ELR (cell line): ENCODE data around the gene CD164L2.

Experiments used
- DNase-seq: peaks from one replicate; pipeline ENCODE4 v3.0.0-alpha.2; 2015; ENCODE audit warnings: low read depth

CD164L2 gene

GRCh38 chr1:27346991-27347624, 36.0 kb downstream of the CD164L2 start:
- DNase-seq: peak; percentile 48

- no peak for DNase-seq
These were observed 36.8 kb downstream of the CD164L2 start for GRCh38 chr1:27346357-27346756.

DNA sequence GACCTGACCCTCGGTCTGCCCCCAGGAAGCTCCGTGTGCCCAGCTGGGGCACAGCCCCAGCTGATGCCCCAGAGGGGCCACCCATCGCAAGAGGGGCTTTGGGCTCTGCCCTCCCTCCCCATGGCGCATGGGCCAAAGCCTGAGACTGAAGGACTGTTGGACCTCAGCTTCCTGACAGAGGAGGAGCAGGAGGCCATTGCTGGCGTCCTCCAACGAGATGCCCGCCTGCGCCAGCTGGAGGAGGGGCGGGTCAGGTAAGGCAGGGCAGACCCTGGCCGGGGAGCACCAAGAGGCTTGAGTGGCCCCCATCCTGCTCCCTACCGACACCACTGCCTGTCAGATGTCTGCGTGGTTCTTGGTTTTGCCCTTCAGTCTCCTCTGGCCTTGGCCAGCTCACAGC, 37.9 kb downstream of the CD164L2 start:
- DNase-seq: no peak

- DNase-seq: no peak
These were observed 39.5 kb downstream of the CD164L2 start for GRCh38 chr1:27343639-27344025.

DNA sequence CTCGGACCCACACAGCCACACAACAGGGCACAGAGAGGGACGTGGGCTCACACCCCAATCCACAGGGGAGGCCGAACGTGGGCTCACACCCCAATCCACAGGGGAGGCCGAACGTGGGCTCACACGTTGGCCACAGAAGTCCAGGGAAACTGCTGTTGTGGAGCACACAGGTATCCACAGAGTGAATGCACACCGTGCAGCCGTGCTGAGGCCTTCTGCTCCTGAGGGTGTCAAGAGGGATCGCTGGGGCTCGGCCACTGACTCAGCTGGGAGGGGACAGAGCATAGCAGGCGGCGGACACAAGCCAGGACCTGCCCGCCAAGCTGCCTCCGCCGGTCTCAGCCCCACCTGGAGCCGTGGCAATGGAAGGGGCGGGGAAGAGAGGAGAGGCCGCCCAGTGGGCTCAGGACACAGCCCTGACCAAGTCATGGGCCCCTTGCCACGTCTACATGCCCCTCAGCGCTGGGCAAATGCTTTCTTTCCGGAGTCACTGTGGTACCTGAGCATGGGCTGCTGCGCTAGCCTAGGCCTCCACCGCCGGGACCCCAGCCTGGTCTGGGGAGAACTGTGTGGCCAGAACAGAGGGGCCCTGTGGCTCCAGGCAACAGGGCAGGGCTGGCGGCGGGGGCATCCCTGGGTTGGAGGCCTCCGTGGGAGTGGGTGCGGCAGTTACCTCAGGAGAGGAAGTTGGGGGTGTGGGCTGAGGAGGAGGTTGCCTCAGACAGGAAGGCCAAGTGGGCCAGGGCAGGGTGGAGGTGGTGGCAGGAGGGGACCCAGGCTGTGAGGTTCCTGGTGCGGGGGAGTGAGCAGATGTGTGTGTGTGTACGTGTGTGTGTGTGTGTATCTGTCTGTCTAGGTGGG, 40.1 kb downstream of the CD164L2 start:
- DNase-seq: no peak

DNA sequence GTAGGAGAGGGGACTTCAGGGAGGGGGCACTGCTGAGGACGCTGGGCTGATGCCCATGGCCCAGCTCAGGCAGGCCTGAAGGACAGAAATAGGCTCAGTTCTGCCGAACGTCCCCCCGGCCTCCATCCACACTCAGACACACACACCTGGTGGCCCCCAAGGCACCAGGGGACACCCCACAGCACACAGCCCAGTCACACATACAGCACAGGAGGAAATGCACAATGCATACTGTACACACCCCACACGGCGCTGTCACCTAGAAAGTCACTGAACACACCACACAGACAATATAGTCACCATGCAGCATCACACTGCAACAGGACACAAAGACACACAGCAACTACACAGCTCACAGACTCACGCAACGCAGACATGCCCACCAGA, 40.7 kb downstream of the CD164L2 start:
- no peak for DNase-seq

- peak; percentile 76 for DNase-seq
These were observed 41.4 kb downstream of the CD164L2 start, which contains the start of gene SYTL1 for GRCh38 chr1:27341525-27342252. Gene SYTL1 (plus strand): TSS chr1:27342022. CDS start chr1:27345335, 3,313 bp downstream.

GRCh38 chr1:27339213-27339612, 43.9 kb downstream of the CD164L2 start:
- no peak for DNase-seq

DNA sequence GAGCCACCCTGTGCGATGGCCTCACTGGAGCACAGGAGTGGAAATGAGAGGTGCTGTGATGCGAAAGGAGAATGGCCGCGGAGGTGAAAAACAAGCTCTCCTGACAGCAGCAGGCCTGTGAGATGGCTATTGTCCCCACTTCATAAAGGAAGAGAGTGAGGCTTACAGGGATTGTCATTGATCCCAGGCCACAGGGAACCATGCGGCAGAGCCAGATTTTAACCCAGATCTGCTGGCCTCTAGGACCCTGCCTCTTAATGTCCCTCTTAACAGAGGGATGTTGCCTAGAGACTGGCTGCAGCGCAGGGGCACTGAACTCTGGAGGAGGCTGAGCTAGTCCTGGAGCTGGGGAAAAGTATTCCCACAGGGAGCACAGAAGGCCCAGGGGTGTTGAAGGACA, 44.4 kb downstream of the CD164L2 start:
- DNase-seq: no peak

DNA sequence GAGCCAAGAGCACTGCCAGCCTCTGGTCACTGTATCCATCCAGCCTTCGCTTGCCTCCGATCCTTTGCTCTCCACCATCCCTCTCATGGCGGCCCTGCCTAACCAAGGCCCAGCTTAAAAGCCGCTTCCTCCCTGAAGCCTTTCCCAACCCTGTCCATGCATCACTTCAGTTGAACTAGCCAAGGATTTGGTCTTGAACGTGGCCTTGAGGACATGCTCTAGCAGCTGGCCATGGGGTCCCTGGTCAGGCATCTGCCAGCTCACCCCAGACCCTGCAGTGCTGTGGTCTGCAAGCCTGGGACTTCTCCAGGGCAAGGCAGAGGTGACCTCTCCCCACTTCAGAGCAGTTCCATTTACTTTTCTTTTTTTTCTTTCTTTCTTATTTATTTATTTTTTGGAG, 46.4 kb downstream of the CD164L2 start:
- DNase-seq: no peak

DNA sequence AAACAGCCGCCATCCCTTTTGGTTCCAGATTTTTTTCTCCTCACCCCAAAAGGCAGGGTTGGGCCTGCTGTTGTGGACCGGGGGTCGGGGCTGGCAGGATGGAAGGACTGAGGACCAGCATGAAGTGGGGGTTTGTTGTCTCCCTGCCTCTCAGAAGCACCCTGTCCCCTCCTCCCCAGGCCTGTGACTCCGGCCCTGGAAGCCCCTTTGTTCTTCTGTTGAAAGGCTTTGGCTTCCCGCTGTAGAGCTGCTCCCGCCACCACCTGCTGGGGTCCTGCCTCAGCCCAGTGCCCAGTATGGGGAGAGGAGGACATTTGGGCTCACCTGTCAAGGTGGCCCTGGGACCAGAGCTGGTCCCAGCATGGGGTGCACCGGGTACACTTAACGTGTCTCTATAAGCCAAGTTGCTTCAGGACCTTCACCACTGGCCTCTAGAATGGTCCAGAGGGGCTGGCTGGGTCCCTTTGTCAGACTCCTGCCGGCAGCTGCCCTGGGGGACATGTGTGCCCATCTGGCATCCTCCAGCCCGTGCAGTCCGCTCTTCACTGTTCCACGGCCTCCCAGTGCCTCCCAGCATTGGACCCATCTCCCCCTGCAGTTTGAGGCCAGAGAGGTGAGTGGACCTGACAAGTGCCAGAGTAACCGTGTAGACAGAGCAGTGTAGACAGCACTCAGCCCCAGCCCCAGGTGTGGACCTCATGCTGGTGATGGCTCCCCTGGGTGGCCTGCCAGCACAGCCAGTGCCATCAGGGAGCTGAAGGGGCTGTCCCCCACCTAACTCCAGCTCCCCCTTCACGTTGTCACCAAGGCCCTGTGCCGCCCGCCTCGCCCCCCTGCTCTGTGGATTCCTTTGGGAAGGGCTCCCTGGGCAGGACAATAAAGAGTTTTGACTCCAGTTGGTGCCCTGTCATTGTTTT, 47.4 kb downstream of the CD164L2 start:
- no peak for DNase-seq

GRCh38 chr1:27333717-27334279, 49.3 kb downstream of the CD164L2 start:
- DNase-seq: no peak

- DNase-seq: peak; percentile 55
These were observed 50.4 kb downstream of the CD164L2 start for GRCh38 chr1:27332536-27333281.

DNA sequence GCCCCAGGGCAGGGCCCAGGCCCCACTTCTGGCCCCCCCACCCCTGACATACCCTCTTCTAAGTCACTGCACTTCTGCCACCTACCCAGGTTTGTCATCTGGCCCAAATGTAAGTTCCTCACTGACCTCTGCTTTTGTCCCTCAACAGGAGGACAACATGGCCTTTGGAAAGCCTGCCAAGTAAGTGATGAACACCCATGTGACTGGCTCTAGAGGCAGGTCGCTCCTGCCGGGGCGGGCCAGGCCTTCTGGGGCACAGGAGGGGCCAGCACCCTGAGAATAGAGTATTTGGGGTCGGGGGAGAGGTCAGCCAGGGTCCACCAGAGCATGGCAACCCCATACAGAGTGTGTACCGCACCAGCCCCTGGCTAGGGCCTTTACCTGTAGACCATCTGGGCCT, 51.2 kb downstream of the CD164L2 start:
- DNase-seq: no peak

- no peak for DNase-seq
These were observed 51.7 kb downstream of the CD164L2 start for GRCh38 chr1:27331426-27331825.

DNA sequence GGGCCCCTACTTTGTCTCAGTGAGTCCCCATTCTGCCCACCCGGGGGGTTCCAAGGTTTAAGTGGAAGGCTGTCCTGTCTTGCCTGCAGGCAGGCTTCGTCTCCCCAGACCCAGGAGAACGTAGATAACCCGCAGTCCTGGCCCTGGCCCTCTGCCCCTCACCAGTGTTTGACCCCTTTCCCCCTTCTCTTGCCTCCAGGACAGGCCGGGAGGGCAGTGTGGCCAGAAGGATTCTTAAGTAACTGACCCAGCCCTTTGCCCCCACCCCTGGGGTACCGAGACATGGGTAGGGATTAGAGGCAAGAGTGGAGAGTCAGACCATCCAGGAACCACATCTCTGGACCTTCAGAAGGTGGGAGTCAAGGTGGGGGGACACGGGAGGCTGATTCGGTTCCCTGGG, 52.3 kb downstream of the CD164L2 start:
- no peak for DNase-seq
